DOHH2 (cell line): ENCODE data around the gene CDH22.

Source experiments
- H3F3A ChIP-seq: fragments of 200-600 bp; sonication (generic), shearing (Covaris generic); 2 replicates; pipeline ENCODE4 v1.6.0; 2016; ENCODE audit warnings: antibody characterized with exemption, mild to moderate bottlenecking; ENCODE audit not compliant: control insufficient read depth, insufficient read depth
- H3K27ac ChIP-seq: fragments of 200-600 bp; sonication (generic); 2 replicates; pipeline ENCODE4 v1.5.1; 2014; ENCODE audit warnings: low read depth, mild to moderate bottlenecking, low read length, moderate library complexity
- H3K27me3 ChIP-seq: fragments of 200-600 bp; sonication (generic); 2 replicates; pipeline ENCODE4 v1.6.1; 2014; ENCODE audit warnings: mild to moderate bottlenecking, low read length, mixed read lengths; ENCODE audit not compliant: control insufficient read depth
- H3K36me3 ChIP-seq: fragments of 200-600 bp; sonication (generic); 2 replicates; pipeline ENCODE4 v1.6.1; 2014; ENCODE audit warnings: mild to moderate bottlenecking, low read length, moderate library complexity, mixed read lengths; ENCODE audit not compliant: control insufficient read depth
- H3K4me1 ChIP-seq: fragments of 200-600 bp; sonication (generic); 2 replicates; pipeline ENCODE4 v1.6.1; 2014; ENCODE audit warnings: mild to moderate bottlenecking, low read length, mixed read lengths; ENCODE audit not compliant: control insufficient read depth
- H3K4me2 ChIP-seq: fragments of 200-600 bp; sonication (generic); 2 replicates; pipeline ENCODE4 v1.6.0; 2014; ENCODE audit warnings: mild to moderate bottlenecking, low read length, moderate library complexity
- H3K4me3 ChIP-seq: fragments of 200-600 bp; sonication (generic); 2 replicates; pipeline ENCODE4 v1.5.1; 2014; ENCODE audit warnings: mild to moderate bottlenecking, low read length, mixed read lengths
- H3K79me2 ChIP-seq: fragments of 200-600 bp; sonication (generic); 2 replicates; pipeline ENCODE4 v1.6.1; 2014; ENCODE audit warnings: mild to moderate bottlenecking, low read length, mixed read lengths; ENCODE audit not compliant: control insufficient read depth
- H3K9me2 ChIP-seq: fragments of 200-600 bp; sonication (generic); replicated peaks from 2 replicates; pipeline ENCODE4 v1.6.1; 2014; ENCODE audit warnings: mild to moderate bottlenecking, low read length, mixed read lengths; ENCODE audit not compliant: control insufficient read depth
- H3K9me3 ChIP-seq: fragments of 200-600 bp; sonication (generic); 2 replicates; pipeline ENCODE4 v1.6.1; 2014; ENCODE audit warnings: antibody characterized with exemption, low read length, mixed read lengths; ENCODE audit not compliant: control insufficient read depth, insufficient read depth
- H4K20me1 ChIP-seq: fragments of 200-600 bp; sonication (generic); 2 replicates; pipeline ENCODE4 v1.6.0; 2014; ENCODE audit warnings: low read depth, mild to moderate bottlenecking, antibody characterized with exemption, low read length, moderate library complexity; ENCODE audit not compliant: control insufficient read depth, insufficient read depth
- EZH2phosphoT487 ChIP-seq: fragments of 200-600 bp; sonication (generic); IDR thresholded peaks from 2 replicates; pipeline ENCODE4 v1.6.1; 2017; ENCODE audit warnings: borderline replicate concordance, mild to moderate bottlenecking, antibody characterized with exemption, low read length, moderate library complexity, mixed read lengths
- TF ChIP-seq, protein P1 (sequence below): fragments of 200-600 bp; sonication (generic); IDR thresholded peaks from one replicate; pipeline ENCODE4 v1.5.1; 2014; ENCODE audit warnings: antibody characterized with exemption, mild to moderate bottlenecking, low read depth, low read length; ENCODE audit not compliant: poor library complexity, severe bottlenecking

The CDH22 gene

DNA sequence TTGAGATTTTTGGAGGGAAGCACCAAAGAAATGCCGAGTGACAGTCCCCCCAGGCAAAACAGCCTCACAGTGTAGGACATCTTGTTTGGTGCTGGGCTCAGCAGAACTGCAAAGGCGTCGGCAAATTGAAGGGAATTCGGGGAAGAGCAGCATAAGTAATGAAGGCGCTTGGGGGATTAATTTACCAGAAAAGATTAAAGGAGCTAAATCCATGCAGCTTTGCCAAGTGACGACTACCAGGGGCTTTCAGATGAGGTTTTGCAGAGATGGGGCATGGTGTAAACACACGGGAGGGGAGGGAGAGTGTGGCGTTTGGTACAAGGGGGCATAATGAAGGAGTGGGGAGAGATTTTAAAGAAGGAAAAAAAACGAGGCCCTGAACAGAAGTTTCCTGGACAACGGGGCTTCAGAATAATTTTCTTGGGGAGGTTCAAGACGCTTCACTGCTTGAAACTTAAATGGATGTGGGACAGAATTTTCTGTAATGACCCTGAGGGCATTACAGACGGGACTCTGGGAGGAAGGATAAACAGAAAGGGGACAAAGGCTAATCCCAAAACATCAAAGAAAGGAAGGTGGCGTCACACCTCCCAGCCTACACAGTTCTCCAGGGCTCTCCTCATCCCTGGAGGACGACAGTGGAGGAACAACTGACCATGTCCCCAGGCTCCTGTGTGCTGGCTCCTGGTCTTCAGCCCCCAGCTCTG, 45.4 kb upstream of the CDH22 start:
- H3K4me1 ChIP-seq: peaks cover 24% of the 10 kb centered on the region
- H3F3A ChIP-seq: no peaks in the 10 kb centered on the region
- no peak for TF ChIP-seq EZH2phosphoT487
- TF ChIP-seq, protein P1, sequence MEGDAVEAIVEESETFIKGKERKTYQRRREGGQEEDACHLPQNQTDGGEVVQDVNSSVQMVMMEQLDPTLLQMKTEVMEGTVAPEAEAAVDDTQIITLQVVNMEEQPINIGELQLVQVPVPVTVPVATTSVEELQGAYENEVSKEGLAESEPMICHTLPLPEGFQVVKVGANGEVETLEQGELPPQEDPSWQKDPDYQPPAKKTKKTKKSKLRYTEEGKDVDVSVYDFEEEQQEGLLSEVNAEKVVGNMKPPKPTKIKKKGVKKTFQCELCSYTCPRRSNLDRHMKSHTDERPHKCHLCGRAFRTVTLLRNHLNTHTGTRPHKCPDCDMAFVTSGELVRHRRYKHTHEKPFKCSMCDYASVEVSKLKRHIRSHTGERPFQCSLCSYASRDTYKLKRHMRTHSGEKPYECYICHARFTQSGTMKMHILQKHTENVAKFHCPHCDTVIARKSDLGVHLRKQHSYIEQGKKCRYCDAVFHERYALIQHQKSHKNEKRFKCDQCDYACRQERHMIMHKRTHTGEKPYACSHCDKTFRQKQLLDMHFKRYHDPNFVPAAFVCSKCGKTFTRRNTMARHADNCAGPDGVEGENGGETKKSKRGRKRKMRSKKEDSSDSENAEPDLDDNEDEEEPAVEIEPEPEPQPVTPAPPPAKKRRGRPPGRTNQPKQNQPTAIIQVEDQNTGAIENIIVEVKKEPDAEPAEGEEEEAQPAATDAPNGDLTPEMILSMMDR: no peak
- no peaks in the 10 kb centered on the region for H3K9me2 ChIP-seq
- no peaks in the 10 kb centered on the region for H3K79me2 ChIP-seq
- no peaks in the 10 kb centered on the region for H3K9me3 ChIP-seq
- H3K36me3 ChIP-seq: peaks cover 11% of the 10 kb centered on the region
- H3K27me3 ChIP-seq: no peaks in the 10 kb centered on the region
- no peak overlapping the region for H3K4me2 ChIP-seq
- H4K20me1 ChIP-seq: no peaks in the 10 kb centered on the region
- no peak overlapping the region for H3K27ac ChIP-seq
- no peak overlapping the region for H3K4me3 ChIP-seq

DNA sequence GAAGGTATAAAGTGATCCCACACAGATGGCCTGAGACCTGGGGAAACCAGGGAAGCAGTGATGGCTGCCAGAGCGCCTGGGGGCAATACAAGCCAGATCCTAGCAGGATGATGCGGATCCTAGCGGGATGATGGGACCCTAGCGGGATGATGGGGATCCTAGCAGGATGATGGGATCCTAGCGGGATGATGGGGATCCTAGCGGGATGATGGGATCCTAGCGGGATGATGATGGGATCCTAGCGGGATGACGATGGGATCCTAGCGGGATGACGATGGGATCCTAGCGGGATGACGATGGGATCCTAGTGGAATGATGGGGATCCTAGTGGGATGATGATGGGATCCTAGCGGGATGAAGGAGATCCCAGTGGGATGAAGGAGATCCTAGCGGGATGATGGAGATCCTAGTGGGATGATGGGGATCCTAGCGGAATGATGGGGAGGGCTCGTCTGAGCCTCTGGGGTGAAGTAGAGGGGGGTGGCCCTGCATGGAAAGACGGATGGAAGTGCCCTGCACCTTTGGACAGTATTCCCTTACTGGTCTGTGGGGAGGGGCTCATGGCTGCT, 44.2 kb upstream of the CDH22 start:
- TF ChIP-seq, protein P1: no peak
- no peak for TF ChIP-seq EZH2phosphoT487
- H3K27ac ChIP-seq: no peak overlapping the region
- H3K9me2 ChIP-seq: no peaks in the 10 kb centered on the region

DNA sequence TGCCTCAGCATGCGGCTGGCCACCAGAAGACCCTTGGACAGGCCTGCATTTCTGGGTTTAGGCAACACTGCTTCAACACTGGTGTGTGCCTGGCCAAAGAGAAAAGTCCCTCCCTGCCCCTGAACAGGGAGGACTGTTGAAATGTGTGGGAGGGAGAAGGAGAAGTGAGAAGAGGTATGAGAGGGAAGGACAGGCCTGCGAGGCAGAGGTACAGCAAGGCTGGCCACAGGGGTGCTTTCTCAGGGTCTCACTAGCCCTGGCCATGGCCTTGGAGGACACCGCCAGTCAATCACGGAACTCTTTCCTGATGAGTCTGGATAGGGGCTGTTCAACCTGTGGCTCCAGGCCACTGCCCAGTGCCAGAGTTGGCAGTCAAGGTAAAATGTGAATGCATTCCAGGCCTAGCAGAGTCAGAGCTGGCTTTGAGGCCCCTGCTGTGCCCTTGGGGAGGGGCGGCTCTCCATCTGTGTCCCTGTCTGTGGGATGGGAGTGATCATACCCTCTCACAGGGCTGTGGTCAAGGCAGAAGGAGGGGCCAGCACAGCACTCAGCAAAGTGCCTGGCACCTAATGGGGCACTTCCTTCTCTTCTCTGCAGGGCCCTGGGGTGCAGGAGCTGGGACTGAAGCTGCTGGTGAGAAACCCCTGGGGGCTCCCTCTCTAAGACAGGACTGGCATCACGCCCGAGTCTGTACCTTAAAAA, 43.2 kb upstream of the CDH22 start:
- Histone ChIP-seq H3K9me3 (no peaks in the 10 kb centered on the region), H3K4me3 (no peak overlapping the region), H3K4me1 (peaks cover 24% of the 10 kb centered on the region), H3K79me2 (no peaks in the 10 kb centered on the region), H3K27me3 (no peaks in the 10 kb centered on the region), H3K9me2 (no peaks in the 10 kb centered on the region), H3K27ac (no peak overlapping the region), H3K36me3 (peaks cover 11% of the 10 kb centered on the region), H3K4me2 (no peak overlapping the region), H4K20me1 (no peaks in the 10 kb centered on the region), H3F3A (no peaks in the 10 kb centered on the region)
- TF ChIP-seq, protein P1: no peak
- TF ChIP-seq EZH2phosphoT487: no peak

More for the DNA sequence above, 44.2 kb upstream of the CDH22 start:
- H3K36me3 ChIP-seq: peaks cover 11% of the 10 kb centered on the region
- H3K9me3 ChIP-seq: no peaks in the 10 kb centered on the region
- no peak overlapping the region for H3K4me3 ChIP-seq
- no peaks in the 10 kb centered on the region for H3F3A ChIP-seq
- no peaks in the 10 kb centered on the region for H3K27me3 ChIP-seq
- H3K4me2 ChIP-seq: no peak overlapping the region
- H3K4me1 ChIP-seq: peaks cover 24% of the 10 kb centered on the region
- no peaks in the 10 kb centered on the region for H3K79me2 ChIP-seq
- no peaks in the 10 kb centered on the region for H4K20me1 ChIP-seq
